Brain pericyte (primary cell): ENCODE results near the gene MRGPRX3.
"Not testable (repeated sequence)": the region's sequence is repeated elsewhere in the genome, so short reads cannot be mapped to it uniquely, and the experiment has no call there.

Experiments
- DNase-seq: peaks from one replicate; pipeline ENCODE4 v3.0.0-alpha.2; 2012; ENCODE audit warnings: low read depth, low spot score

MRGPRX3 gene

GRCh38 chr11:18132341-18132740 lies at the start of gene MRGPRX3:
Gene MRGPRX3 (plus strand): TSS chr11:18132571. CDS start chr11:18137203, 4,632 bp downstream.
- no peak for DNase-seq

GRCh38 chr11:18088366-18088765 lies 44.0 kb upstream of the MRGPRX3 start:
- no peak for DNase-seq

- DNase-seq, result no peak
Measured at GRCh38 chr11:18088966-18089365, 43.4 kb upstream of the MRGPRX3 start.

- DNase-seq, result no peak
Measured at GRCh38 chr11:18091731-18092130, 40.6 kb upstream of the MRGPRX3 start.

GRCh38 chr11:18093959-18094358 lies 38.4 kb upstream of the MRGPRX3 start:
- no peak for DNase-seq

- no peak for DNase-seq
Measured at GRCh38 chr11:18100926-18101656, 31.3 kb upstream of the MRGPRX3 start.

- DNase-seq, result no peak
Measured at GRCh38 chr11:18105086-18105801, 27.1 kb upstream of the MRGPRX3 start.

- peak; percentile 27 for DNase-seq
Measured at GRCh38 chr11:18105802-18106574, 26.4 kb upstream of the MRGPRX3 start, which contains the start of gene SAAL1. Gene SAAL1 (minus strand): TSS chr11:18106082. CDS start chr11:18106041, 41 bp downstream.

GRCh38 chr11:18106688-18107087 lies 25.7 kb upstream of the MRGPRX3 start:
- DNase-seq, result no peak

GRCh38 chr11:18108254-18108653 lies 24.1 kb upstream of the MRGPRX3 start:
- DNase-seq, result no peak

GRCh38 chr11:18111005-18111404 lies 21.4 kb upstream of the MRGPRX3 start:
- no peak for DNase-seq

GRCh38 chr11:18115360-18116127 lies 16.8 kb upstream of the MRGPRX3 start:
- DNase-seq, result no peak

- not testable (repeated sequence) for DNase-seq
Measured at GRCh38 chr11:18121331-18121828, 11.0 kb upstream of the MRGPRX3 start.

- DNase-seq, result not testable (repeated sequence)
Measured at GRCh38 chr11:18131115-18131514, 1.3 kb upstream of the MRGPRX3 start.

GRCh38 chr11:18135308-18135707 lies 2.9 kb downstream of the MRGPRX3 start:
- no peak for DNase-seq

- no peak for DNase-seq
Measured at GRCh38 chr11:18137186-18137800, 4.9 kb downstream of the MRGPRX3 start.

- no peak for DNase-seq
Measured at GRCh38 chr11:18140145-18140544, 7.8 kb downstream of the MRGPRX3 start.

GRCh38 chr11:18144243-18144642 lies 11.9 kb downstream of the MRGPRX3 start:
- DNase-seq, result no peak

GRCh38 chr11:18145025-18145424 lies 12.7 kb downstream of the MRGPRX3 start:
- DNase-seq, result no peak

GRCh38 chr11:18145837-18146236 lies 13.5 kb downstream of the MRGPRX3 start:
- DNase-seq, result no peak

- no peak for DNase-seq
Measured at GRCh38 chr11:18151581-18151980, 19.2 kb downstream of the MRGPRX3 start.
